NCI-H510A treated with DMSO at 0.1 percent for 48 hours (cell line): Measurements from ENCODE around the gene ATG5.

ENCODE experiments used
- DNase-seq: peaks from one replicate; lab custom pipeline; 2025; lab: John Stamatoyannopoulos, UW

Gene ATG5

GRCh38 chr6:106178900-106179299 is 146.7 kb downstream of the ATG5 start:
- no peak for DNase-seq

DNA sequence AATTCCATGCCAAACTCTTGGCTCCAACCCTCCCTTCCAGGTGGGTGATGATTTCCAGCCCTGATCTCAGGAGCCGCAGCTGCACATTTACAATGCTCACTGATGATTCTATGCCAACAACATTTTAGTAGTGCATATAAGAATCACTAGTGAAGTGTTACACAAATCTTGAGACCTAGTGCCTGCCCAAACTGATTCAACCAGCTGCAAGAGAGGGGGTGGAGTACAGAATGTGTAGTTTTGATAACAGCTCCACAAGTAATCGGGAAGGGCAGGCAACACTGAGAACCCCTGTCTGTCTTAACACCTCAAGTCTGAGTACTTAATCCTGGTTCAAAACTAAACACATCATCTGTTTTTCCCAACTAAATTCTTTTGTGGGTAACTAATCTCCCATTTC is 147.8 kb downstream of the ATG5 start:
- DNase-seq = no peak

DNA sequence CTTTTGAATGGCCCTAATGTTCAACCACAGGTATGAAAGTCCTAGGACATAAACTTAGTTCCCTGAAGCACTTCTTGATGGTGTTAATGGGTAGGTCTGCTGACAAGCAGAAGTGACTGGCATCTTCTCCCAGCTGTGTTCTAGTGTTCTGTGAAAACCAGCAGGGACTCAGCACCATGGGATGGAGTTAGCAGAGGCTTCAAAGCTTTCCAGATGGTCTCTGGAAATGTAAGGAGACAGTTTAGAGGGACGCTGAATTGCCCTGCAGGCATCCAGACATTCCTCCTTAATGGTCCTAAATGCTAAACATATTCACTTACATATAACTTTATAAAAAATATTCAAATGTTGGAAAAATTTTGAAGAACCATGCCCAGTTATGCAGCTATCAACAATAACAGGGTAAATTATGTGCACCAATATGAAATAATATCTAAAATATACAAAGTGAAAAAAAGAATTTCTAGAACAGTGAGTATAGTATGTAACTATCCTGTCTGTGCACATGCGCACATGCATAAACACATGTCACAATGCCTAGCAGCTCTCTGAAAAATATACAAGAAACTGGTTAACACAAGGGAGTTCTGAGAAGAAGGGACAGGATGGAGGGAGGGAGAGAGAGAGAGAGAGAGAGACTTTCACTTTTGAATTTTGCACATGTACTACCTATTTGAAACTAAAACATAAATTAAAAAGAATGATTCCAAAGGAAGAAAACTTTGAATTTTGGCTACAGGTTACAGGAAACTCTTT is 152.3 kb downstream of the ATG5 start:
- DNase-seq = no peak

- DNase-seq = no peak
Observed at GRCh38 chr6:106170030-106170791, 155.3 kb downstream of the ATG5 start.

DNA sequence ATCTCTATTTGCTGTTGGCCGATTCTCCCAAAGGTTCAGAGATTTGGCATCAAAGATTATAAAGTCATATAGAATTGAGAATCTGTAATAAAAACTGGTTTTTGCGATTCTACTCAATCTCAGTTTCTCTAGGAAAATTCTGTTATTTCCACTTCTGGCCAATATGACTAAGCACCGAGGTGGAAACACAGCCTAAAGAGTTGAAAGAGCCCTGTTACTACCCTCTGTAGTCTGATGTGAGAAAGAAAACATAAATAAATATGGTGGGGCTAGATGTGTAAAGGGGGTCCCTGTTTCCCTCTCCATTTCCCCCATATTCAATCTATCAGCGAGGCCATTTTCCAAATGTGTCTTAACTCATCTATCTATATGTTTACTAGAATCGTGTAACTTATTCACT is 156.0 kb downstream of the ATG5 start:
- DNase-seq = no peak

- DNase-seq = no peak
Observed at GRCh38 chr6:106168097-106168888, 157.3 kb downstream of the ATG5 start.

GRCh38 chr6:106167096-106167814 is 158.3 kb downstream of the ATG5 start:
- no peak for DNase-seq

DNA sequence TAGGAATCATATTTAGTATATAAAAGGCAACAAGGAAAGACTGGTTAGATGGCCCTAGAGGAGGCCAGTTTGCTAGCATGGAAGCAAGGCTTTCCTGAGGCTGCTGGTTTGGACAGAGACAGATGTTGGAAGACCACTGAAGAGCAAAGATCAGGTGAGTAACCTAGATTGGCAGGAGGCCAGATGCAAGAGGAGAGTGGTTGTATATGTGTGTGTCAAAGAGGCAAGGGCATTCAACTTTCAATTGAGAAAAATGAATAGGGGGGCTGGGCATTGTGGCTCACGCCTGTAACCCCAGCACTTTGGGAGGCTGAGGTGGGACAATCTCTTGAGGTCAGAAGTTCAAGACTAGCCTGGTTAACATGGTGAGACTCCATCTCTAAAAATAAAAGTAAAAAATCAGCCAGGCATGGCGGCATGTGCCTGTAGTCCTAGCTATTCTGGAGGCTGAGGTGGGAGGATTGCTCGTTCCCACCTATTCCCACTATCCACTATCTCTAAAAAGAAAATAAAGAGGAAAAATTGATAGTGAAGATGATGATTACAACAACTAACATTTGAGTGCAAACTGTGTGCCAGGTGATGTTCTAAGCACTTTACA is 159.6 kb downstream of the ATG5 start:
- no peak for DNase-seq

GRCh38 chr6:106163966-106164877 is 161.3 kb downstream of the ATG5 start:
- DNase-seq = no peak

- DNase-seq = no peak
Observed at GRCh38 chr6:106163446-106163965, 162.1 kb downstream of the ATG5 start.

GRCh38 chr6:106162921-106163320 is 162.6 kb downstream of the ATG5 start:
- no peak for DNase-seq

GRCh38 chr6:106161893-106162292 is 163.7 kb downstream of the ATG5 start:
- DNase-seq = no peak

DNA sequence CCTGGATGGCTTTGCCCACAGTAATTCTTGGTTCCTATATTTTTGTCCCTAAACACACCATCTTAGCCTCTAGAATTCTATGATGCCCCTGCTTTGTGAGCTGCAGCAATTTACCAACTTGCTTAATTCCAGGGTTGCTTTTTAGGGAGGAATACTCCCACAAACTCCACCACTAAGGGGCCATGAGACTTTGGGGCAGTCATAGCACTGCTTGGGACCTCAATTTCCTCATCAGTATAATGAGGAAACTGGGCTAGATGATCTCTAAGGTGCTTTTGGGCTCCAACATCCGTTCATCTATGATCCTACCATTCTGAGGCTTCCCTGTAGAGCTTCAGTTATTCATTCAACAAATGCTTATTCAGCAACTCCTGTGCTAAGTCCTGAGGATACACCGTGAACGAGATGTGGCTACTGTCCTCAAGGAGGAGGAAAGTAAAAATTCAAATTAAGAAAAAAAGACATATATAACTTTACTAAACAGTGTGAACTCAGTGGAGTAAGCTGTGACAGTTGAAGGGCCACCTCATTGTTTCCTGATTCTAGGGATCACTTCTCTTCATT is 164.2 kb downstream of the ATG5 start:
- no peak for DNase-seq

GRCh38 chr6:106160189-106160588 is 165.4 kb downstream of the ATG5 start:
- no peak for DNase-seq

DNA sequence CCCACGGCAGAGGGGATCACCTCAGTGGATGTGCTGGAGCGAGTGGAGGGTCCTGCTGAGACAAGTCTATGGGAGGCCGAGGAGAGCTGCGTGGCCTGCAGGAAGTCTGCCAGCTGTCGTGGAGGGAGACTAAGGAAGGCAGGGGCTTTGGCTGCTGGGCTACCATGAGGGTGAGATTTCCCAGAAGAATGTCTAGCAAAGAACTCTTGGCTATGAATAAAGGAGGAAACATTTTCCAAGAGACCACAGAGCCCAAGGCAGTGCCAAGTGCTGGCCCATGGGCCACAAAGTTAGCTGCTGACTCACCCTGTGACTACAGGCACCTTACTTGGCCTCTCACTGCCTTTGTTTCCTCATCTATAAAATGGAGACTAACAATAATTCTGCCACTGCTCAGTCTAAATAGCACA is 166.0 kb downstream of the ATG5 start:
- DNase-seq = no peak

- DNase-seq = no peak
Observed at GRCh38 chr6:106158816-106159215, 166.7 kb downstream of the ATG5 start.

- no peak for DNase-seq
Observed at GRCh38 chr6:106156863-106157262, 168.7 kb downstream of the ATG5 start.

DNA sequence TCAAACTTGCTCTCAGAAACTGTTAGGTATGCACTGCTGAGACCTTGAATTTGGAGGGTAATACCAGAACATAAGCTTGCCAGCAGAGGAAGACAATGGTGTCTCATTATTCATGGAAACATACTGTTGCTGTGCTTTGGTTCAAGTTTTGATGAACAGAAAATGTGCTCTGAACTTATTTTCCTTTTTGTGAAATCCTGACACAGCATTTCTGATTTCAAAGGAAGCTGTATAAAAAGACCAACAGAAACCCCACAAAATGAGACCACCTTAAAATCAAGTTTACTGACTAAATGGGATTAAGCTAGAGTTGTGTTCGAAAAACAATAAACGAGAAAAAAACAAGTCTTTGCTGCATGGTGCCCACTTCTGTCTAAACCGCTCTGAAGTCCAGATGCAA is 169.1 kb downstream of the ATG5 start:
- DNase-seq = no peak

GRCh38 chr6:106155219-106155830 is 170.2 kb downstream of the ATG5 start:
- no peak for DNase-seq

- DNase-seq = no peak
Observed at GRCh38 chr6:106154326-106154725, 171.2 kb downstream of the ATG5 start.
